ENCODE measurements around the gene RASSF3.
"Not testable (repeated sequence)": the region's sequence is repeated elsewhere in the genome, so short reads cannot be mapped to it uniquely, and the experiment has no call there.

The RASSF3 gene

GRCh38 chr12:64634508-64635092 lies 24.3 kb downstream of the RASSF3 start:
- no peak for DNase-seq

DNA sequence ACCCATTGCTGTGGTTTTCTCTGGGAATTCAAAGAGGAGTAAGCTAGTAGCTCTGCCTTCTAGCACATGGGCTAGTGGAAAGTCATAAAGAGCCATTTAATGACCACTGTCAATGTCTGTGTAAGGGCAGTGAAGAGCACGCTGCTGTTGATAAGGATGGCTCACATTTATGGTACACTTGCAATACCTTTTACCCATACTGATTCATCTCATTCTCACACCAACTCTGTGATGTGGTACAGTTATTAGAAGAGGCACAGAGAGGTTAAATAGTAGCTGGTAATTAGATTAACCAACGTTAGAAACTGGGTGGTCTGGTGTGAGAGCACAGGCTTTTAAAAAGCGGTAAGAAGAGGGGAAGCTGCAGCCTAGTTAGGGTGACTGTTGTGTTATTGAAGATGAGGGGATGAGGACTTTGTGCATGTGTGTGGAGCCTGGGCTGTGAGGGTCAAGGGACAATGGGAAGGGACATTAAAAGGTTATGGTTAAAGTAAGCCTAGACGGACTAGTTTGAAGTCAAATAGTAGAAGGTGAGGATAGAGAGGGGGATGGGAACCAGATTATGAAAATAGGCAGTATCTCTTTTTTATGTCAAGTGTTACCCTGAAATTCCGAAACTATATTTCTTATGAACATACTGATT lies 25.2 kb downstream of the RASSF3 start:
- DNase-seq, result no peak

GRCh38 chr12:64636856-64637255 lies 26.6 kb downstream of the RASSF3 start:
- no peak for DNase-seq

DNA sequence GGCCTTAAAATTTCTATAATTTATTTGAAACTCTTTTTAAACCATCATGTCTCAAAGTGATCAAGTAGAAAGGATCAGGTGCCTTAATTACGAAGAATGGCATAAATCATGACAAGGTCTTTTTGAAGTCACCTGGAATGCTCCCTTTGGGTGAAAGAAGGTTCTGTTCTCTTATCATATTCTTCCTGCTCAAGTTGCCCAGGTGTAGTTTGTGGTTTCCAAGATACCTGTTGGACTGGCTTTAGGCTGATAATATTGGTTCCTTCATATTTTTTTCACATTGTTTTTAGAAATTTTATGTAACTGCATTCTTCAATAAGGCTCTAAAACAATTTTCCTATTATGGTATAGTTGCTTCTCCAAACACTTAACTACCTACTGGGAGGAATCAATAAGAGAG lies 29.2 kb downstream of the RASSF3 start:
- DNase-seq, result no peak

DNA sequence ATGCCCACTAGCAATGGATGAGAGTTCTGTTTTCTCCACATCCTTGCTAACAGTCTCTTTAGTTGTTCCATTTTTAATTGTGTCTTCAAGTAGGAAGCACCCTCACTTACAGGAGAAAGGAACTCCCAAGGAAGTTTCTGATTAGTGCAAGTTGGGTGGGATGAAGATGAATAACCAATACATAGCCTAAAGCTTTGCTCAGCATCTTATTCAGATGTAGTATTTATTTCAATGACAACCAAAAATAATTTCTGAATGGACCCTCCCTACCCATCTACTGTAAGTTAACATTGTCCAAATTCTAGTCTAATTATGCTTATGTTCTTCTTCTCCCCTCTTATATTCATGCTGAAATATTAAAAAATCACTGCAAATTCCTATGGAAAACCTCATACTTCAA lies 36.0 kb downstream of the RASSF3 start:
- DNase-seq, result no peak

DNA sequence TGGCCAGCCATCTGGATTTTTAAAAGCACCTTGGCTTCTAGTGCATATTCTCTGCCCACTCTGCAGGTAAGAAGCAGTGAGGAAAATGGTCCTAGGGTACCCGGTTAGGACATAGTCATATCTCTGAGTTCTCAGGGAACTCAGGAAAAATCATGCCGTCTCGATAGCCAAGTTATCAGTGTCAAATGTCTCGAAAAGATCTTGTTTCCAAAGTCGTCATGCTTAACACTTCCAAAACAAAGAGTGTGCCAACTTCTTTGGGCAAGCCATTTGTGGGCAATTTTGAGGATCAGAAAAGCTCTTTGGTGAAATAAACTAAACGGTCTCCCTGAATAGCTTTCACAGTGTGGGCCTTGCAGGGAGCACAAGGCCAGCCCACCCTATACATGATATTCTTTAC lies 39.2 kb downstream of the RASSF3 start:
- no peak for DNase-seq

DNA sequence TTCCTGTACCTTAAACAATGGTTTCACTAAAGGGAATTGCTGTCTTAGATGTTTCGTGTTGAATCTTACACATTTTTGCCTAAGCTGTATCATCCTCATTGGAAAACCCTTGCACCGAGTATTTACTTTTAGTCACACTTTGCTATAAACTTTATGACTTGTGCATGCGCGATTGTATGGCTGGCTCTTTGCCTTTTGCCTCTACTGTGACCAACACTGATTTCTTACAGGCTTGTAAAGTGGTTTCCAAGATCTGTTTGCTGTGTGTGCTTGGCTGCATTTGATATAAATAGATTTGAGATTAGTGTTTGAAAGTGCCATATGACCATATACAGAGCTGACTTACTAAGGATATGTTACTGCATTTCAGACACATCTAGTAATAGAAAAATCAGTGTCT lies 40.5 kb downstream of the RASSF3 start:
- DNase-seq, result no peak

- DNase-seq, result no peak
Observed at GRCh38 chr12:64652346-64652745, 42.1 kb downstream of the RASSF3 start.

GRCh38 chr12:64653123-64653522 lies 42.8 kb downstream of the RASSF3 start:
- DNase-seq, result no peak

- not testable (repeated sequence) for DNase-seq
Observed at GRCh38 chr12:64653907-64654306, 43.6 kb downstream of the RASSF3 start.

- DNase-seq, result no peak
Observed at GRCh38 chr12:64655141-64655540, 44.8 kb downstream of the RASSF3 start.

GRCh38 chr12:64656429-64656828 lies 46.1 kb downstream of the RASSF3 start:
- no peak for DNase-seq

DNA sequence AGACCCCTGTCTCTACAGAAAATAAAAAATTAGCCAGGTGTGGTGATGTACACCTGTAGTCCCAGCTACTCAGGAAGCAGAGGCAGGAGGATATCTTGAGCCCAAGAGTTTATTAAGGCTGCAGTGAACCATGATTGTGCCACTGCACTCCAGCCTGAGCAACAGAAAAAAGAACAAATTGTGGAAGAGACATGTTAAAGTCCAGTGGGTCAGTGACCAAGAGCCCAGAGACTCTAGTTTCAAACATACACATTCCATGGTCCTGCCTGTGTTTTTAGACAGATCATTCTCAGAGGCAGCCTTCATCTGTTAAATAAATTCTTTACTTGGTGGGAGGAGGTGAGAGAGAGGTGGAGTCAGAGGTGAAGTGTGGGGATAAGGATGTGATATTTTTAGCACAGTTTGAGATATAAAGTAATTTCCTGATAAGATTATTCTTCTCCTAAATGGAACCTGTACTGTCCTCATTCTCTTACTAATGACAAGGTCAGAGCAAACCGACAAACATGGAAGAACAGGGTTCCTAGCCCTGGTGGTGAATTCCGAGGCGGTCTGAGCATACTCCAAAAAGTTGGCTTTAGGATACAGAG lies 48.7 kb downstream of the RASSF3 start:
- no peak for DNase-seq

- DNase-seq, result no peak
Observed at GRCh38 chr12:64660237-64661018, 50.1 kb downstream of the RASSF3 start.

- DNase-seq, result no peak
Observed at GRCh38 chr12:64663015-64663414, 52.7 kb downstream of the RASSF3 start.

DNA sequence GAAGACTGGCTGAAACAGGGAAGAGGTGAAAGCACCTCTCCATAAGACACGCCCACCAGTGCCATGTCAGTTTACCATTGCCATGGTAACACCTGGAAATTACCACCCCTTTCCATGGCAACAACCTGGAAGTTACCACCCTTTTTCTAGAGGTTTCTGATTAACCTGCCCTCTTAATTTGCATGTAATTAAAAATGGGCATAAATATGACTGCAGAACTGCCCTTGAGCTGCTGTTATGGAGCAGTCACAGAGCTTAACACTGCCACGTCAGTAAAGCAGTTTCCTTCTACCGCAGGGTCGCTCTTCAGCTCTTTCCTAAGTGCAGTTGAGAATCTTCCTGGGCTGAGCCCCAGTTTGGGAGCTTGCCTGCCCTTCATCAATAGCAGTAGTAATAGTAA lies 55.2 kb downstream of the RASSF3 start:
- DNase-seq, result no peak

GRCh38 chr12:64666054-64666914 lies 56.0 kb downstream of the RASSF3 start:
- DNase-seq, result no peak

DNA sequence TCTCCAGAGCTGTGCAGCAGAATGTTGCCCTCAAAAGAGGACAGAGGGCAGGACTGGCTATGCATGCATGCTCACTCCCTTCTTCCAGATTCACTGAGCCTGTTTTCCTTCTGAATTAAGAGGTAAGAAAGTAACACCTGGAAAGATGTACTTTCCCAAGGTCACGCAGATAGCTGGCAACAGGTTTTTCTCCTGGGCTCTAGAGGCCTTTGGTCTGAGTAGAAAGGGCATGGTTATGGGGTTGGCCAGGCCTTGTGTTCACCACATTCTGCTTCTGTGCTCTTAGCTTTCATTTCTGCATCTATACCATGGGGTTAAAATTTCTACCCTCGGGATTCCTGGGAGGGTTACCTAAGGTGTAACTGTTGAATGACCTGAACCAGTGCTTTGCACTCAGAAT lies 57.5 kb downstream of the RASSF3 start:
- DNase-seq, result no peak

- no peak for DNase-seq
Observed at GRCh38 chr12:64669270-64669842, 59.1 kb downstream of the RASSF3 start.

GRCh38 chr12:64670019-64670418 lies 59.7 kb downstream of the RASSF3 start:
- no peak for DNase-seq

GRCh38 chr12:64670919-64671639 lies 60.8 kb downstream of the RASSF3 start:
- no peak for DNase-seq

DNA sequence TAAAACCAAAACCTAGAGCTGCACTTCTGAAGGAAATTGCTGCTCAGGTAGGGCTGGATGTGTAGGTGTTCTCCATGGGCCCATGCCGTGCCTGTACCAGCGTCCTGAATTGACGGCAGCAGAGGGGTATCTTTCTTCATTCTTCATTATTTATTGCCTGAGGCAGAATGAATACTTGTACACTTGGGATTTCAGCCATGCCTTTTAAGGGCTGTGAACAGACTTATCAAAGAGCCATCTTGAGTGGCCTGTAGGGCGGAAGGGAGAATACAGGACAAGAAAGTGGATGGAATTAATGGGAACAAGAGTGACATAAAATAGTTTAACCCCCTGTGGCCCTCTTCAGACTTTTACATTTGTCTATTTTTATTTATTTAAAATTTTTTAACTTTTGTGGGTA lies 61.4 kb downstream of the RASSF3 start:
- no peak for DNase-seq
